ENCODE data around the gene BCL11B. TPM values are rescaled to one million over a fixed set of nuclear protein-coding genes. Genes with fewer than 3 reads are reported as not detected.

The BCL11B gene
- total and polyA plus RNA-seq, 2 donors (not counting 1 experiment from before 2014, with no cell fraction given), result 0.33 to 0.42 TPM

- H3K27me3 Mint-ChIP-seq, result no peaks in the 10 kb centered on the region
- H3K4me3 ChIP-seq (ENCODE audit: control extremely low read depth in 1 of 5, extremely low read depth in 1 of 5, insufficient read depth in 1 of 5, low read depth in 2 of 5, low read length in 4 of 5), result no peak overlapping the region
- H3K9me3 ChIP-seq (ENCODE audit: control extremely low read depth in 1 of 3, control insufficient read depth in 2 of 3, insufficient read depth in 1 of 3, low read length in 2 of 3), result peaks cover 0 to 7% (median 0%) of the 10 kb centered on the region in 3 donors
- POLR2A ChIA-PET, result no interaction called here
- intact Hi-C loops (cut with micrococcal nuclease), result no loop called here
- no peak for TF ChIP-seq EZH2 (IDR thresholded peaks at IDR 0.05; ENCODE audit: borderline replicate concordance, insufficient read depth, low read depth, low read length, poor library complexity, severe bottlenecking)
- no peak for TF ChIP-seq CTCF (IDR thresholded peaks at IDR 0.05)
- no peak overlapping the region for H3K4me2 ChIP-seq (replicated peaks; ENCODE audit: low read depth, low read length, poor library complexity, severe bottlenecking)
- H3K9ac ChIP-seq (ENCODE audit: low read length), result no peak overlapping the region
- no peaks in the 10 kb centered on the region for H3K9me3 Mint-ChIP-seq (ENCODE audit: insufficient read depth)
- H3K4me1 ChIP-seq (ENCODE audit: control insufficient read depth in 2 of 2, insufficient read depth in 2 of 2, low read length in 2 of 2), result no peaks in the 10 kb centered on the region
- ATAC-seq (ENCODE audit: low read depth), result no peak
- H3K27ac Mint-ChIP-seq, result no peak overlapping the region
- H3K27ac ChIP-seq (ENCODE audit: low read length in 2 of 2), result no peak overlapping the region
- no peaks in the 10 kb centered on the region for H3K36me3 ChIP-seq (replicated peaks in 1 of 2; ENCODE audit: control extremely low read depth in 1 of 2, control insufficient read depth in 1 of 2, extremely low read depth in 1 of 2, insufficient read depth in 2 of 2, low read length in 1 of 2)
- no peaks in the 10 kb centered on the region for H3K4me1 Mint-ChIP-seq
- no peak overlapping the region for H3K4me3 Mint-ChIP-seq
- H4K20me1 ChIP-seq (ENCODE audit: control insufficient read depth, insufficient read depth, low read length, poor library complexity, severe bottlenecking), result no peaks in the 10 kb centered on the region
- no peaks in the 10 kb centered on the region for H3K27me3 ChIP-seq (replicated peaks in 1 of 4; ENCODE audit: control extremely low read depth in 1 of 4, control insufficient read depth in 3 of 4, insufficient read depth in 4 of 4, low read length in 3 of 4)
- no peak overlapping the region for H2AFZ ChIP-seq (ENCODE audit: insufficient read depth, low read depth, low read length, poor library complexity, severe bottlenecking)
- CTCF ChIA-PET, result no interaction called here
- DNase-seq, result no peak
- 96% methylated on average over 9 of the region's 10 CpGs for WGBS (ENCODE audit: insufficient coverage)
- no peaks in the 10 kb centered on the region for H3K79me2 ChIP-seq (ENCODE audit: control insufficient read depth, insufficient read depth, low read length)
Observed at GRCh38 chr14:99216191-99216590, 55.8 kb downstream of the BCL11B start.

- H3K9me3 ChIP-seq (ENCODE audit: control extremely low read depth in 1 of 3, control insufficient read depth in 2 of 3, insufficient read depth in 1 of 3, low read length in 2 of 3), result peaks cover 0 to 10% (median 0%) of the 10 kb centered on the region in 3 donors
- H3K27me3 ChIP-seq (replicated peaks in 1 of 4; ENCODE audit: control extremely low read depth in 1 of 4, control insufficient read depth in 3 of 4, insufficient read depth in 4 of 4, low read length in 3 of 4), result no peaks in the 10 kb centered on the region
- Mint-ChIP-seq H3K9me3 (ENCODE audit: insufficient read depth) (no peaks in the 10 kb centered on the region), H3K4me3 (no peak overlapping the region), H3K27ac (no peak overlapping the region), H3K4me1 (no peaks in the 10 kb centered on the region), H3K27me3 (no peaks in the 10 kb centered on the region)
- no peak for ATAC-seq (ENCODE audit: low read depth)
- TF ChIP-seq EZH2 (IDR thresholded peaks at IDR 0.05; ENCODE audit: borderline replicate concordance, insufficient read depth, low read depth, low read length, poor library complexity, severe bottlenecking) (no peak), CTCF (IDR thresholded peaks at IDR 0.05) (no peak)
- intact Hi-C loops (cut with micrococcal nuclease), result no loop called here
- no peak overlapping the region for H3K27ac ChIP-seq (ENCODE audit: low read length in 2 of 2)
- POLR2A ChIA-PET, result no interaction called here
- CTCF ChIA-PET, result no interaction called here
- no peaks in the 10 kb centered on the region for H3K4me1 ChIP-seq (ENCODE audit: control insufficient read depth in 2 of 2, insufficient read depth in 2 of 2, low read length in 2 of 2)
- H3K79me2 ChIP-seq (ENCODE audit: control insufficient read depth, insufficient read depth, low read length), result no peaks in the 10 kb centered on the region
- no peak overlapping the region for H2AFZ ChIP-seq (ENCODE audit: insufficient read depth, low read depth, low read length, poor library complexity, severe bottlenecking)
- WGBS (ENCODE audit: insufficient coverage), result 87% methylated on average over 14 of the region's 16 CpGs
- no peaks in the 10 kb centered on the region for H3K36me3 ChIP-seq (replicated peaks in 1 of 2; ENCODE audit: control extremely low read depth in 1 of 2, control insufficient read depth in 1 of 2, extremely low read depth in 1 of 2, insufficient read depth in 2 of 2, low read length in 1 of 2)
- no peak overlapping the region for H3K4me3 ChIP-seq (ENCODE audit: control extremely low read depth in 1 of 5, extremely low read depth in 1 of 5, insufficient read depth in 1 of 5, low read depth in 2 of 5, low read length in 4 of 5)
- no peak overlapping the region for H3K4me2 ChIP-seq (replicated peaks; ENCODE audit: low read depth, low read length, poor library complexity, severe bottlenecking)
- H4K20me1 ChIP-seq (ENCODE audit: control insufficient read depth, insufficient read depth, low read length, poor library complexity, severe bottlenecking), result no peaks in the 10 kb centered on the region
- no peak for DNase-seq
- H3K9ac ChIP-seq (ENCODE audit: low read length), result no peak overlapping the region
Observed at GRCh38 chr14:99215277-99215676, 56.7 kb downstream of the BCL11B start.
